Measurements from ENCODE around the gene CTPS2. TPM values are rescaled to one million over a fixed set of nuclear protein-coding genes. Genes with fewer than 3 reads are reported as not detected.

CTPS2 gene
- total RNA-seq, 6 experiments from 2014 or later: 5.1 to 7.3 (median 6.5) TPM

GRCh38 chrX:16544969-16545368 lies 167.5 kb downstream of the CTPS2 start:
- Mint-ChIP-seq H3K4me3 (no peak overlapping the region), H3K36me3 (ENCODE audit: low read depth) (no peaks in the 10 kb centered on the region), H3K27ac (no peak overlapping the region), H3K9me3 (no peaks in the 10 kb centered on the region), H3K27me3 (ENCODE audit: insufficient read depth) (no peaks in the 10 kb centered on the region), H3K4me1 (ENCODE audit: low read depth) (no peaks in the 10 kb centered on the region)
- no peak for DNase-seq
- TF ChIP-seq, protein P1, sequence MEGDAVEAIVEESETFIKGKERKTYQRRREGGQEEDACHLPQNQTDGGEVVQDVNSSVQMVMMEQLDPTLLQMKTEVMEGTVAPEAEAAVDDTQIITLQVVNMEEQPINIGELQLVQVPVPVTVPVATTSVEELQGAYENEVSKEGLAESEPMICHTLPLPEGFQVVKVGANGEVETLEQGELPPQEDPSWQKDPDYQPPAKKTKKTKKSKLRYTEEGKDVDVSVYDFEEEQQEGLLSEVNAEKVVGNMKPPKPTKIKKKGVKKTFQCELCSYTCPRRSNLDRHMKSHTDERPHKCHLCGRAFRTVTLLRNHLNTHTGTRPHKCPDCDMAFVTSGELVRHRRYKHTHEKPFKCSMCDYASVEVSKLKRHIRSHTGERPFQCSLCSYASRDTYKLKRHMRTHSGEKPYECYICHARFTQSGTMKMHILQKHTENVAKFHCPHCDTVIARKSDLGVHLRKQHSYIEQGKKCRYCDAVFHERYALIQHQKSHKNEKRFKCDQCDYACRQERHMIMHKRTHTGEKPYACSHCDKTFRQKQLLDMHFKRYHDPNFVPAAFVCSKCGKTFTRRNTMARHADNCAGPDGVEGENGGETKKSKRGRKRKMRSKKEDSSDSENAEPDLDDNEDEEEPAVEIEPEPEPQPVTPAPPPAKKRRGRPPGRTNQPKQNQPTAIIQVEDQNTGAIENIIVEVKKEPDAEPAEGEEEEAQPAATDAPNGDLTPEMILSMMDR (IDR thresholded peaks at IDR 0.05): no peak

Small RNAs within 50 kb of the gene (microRNA-seq; reads per million reads assigned to microRNA genes)
- gene MIR548AM: not detected

Other genes starting within 250 kb of the CTPS2 start
- gene S100G, start 62.5 kb downstream of the CTPS2 start, total RNA-seq (2021; fragmentation: NEBNext Ultra II Directional; extraction: Animal tissue kit (Norgen Biotek cat#: 25700)): not detected
- 10 to 100 TPM; 36.3 to 40.6 (median 38.7) TPM for gene SYAP1, start 6.9 kb upstream of the CTPS2 start, total RNA-seq (2021; fragmentation: NEBNext Ultra II Directional; extraction: Animal tissue kit (Norgen Biotek cat#: 25700))
- 1 to 10 TPM; 6.8 to 7.8 (median 7.1) TPM for gene TXLNG, start 73.8 kb upstream of the CTPS2 start, total RNA-seq (2021; fragmentation: NEBNext Ultra II Directional; extraction: Animal tissue kit (Norgen Biotek cat#: 25700))
- gene RBBP7, start 157.7 kb upstream of the CTPS2 start, total RNA-seq (2021; fragmentation: NEBNext Ultra II Directional; extraction: Animal tissue kit (Norgen Biotek cat#: 25700)): 100 to 1,000 TPM in 4 of 6 experiments, 10 to 100 TPM in 2; 83.4 to 121 (median 110) TPM
- under 1 TPM in 5 of 6 experiments, not detected in 1; 0.06 to 0.23 (median 0.10) TPM for gene REPS2, start 234.0 kb upstream of the CTPS2 start, total RNA-seq (2021; fragmentation: NEBNext Ultra II Directional; extraction: Animal tissue kit (Norgen Biotek cat#: 25700))

Data from HFFc6 (cell line).